H1 (cell line): ENCODE results near the gene PROSER2. TPM values are rescaled to one million over a fixed set of nuclear protein-coding genes. Genes with fewer than 3 reads are reported as not detected.

Source experiments
- CTCF ChIA-PET: fragments of 300-600 bp; sonication (Branson Sonifier 250); formaldehyde crosslinking; loops from one replicate; lab custom pipeline; 2021; ENCODE audit not compliant: partially characterized antibody; lab: Charles Lee
- POLR2A ChIA-PET: fragments of 300-600 bp; sonication (Branson Sonifier 250); formaldehyde crosslinking; loops from one replicate; lab custom pipeline; 2021; ENCODE audit warnings: inconsistent platforms; ENCODE audit not compliant: partially characterized antibody; lab: Charles Lee
- DNase-seq, 2 experiments: peaks; one replicate each; pipeline versions ENCODE4 v3.0.0 to v3.0.0-alpha.2; 2010 to 2022; ENCODE audit warnings: low spot score in 2 of 2, low read depth in 1 of 2, mixed read lengths in 1 of 2
- FAIRE-seq: peaks from 2 replicates; lab custom pipeline; 2011; peaks lifted over from hg19 to GRCh38; lab: Jason Lieb, UNC
- H2AFZ ChIP-seq: 2 replicates; pipeline ENCODE4 v1.8.1; 2012; ENCODE audit warnings: low read length, inconsistent platforms
- H2AK5ac ChIP-seq: 2 replicates; pipeline ENCODE4 v1.6.1; 2013; ENCODE audit warnings: low read depth, low read length
- H2BK120ac ChIP-seq: replicated peaks from 2 replicates; pipeline ENCODE3; 2013; ENCODE audit warnings: low read depth, low read length, inconsistent platforms
- H2BK12ac ChIP-seq: 2 replicates; pipeline ENCODE4 v1.6.1; 2013; ENCODE audit warnings: low read depth, low read length
- H2BK15ac ChIP-seq: 2 replicates; pipeline ENCODE4 v1.6.1; 2013; ENCODE audit warnings: low read length
- H2BK20ac ChIP-seq: 2 replicates; pipeline ENCODE4 v1.6.1; 2013; ENCODE audit warnings: low read length
- H2BK5ac ChIP-seq: 2 replicates; pipeline ENCODE4 v1.6.1; 2013; ENCODE audit warnings: low read depth, low read length
- H3K14ac ChIP-seq: 2 replicates; pipeline ENCODE4 v1.6.1; 2013; ENCODE audit warnings: inconsistent platforms; ENCODE audit not compliant: insufficient read length
- H3K18ac ChIP-seq: 2 replicates; pipeline ENCODE4 v1.6.1; 2013; ENCODE audit warnings: low read length; ENCODE audit errors: extremely low read depth
- H3K23ac ChIP-seq: 2 replicates; pipeline ENCODE4 v1.6.1; 2013; ENCODE audit warnings: inconsistent platforms; ENCODE audit not compliant: insufficient read length
- H3K23me2 ChIP-seq: 2 replicates; pipeline ENCODE4 v1.6.1; 2013; ENCODE audit warnings: low read depth, low read length
- H3K27ac ChIP-seq: 2 replicates; pipeline ENCODE4 v1.6.1; 2011; ENCODE audit warnings: low read depth, low read length, inconsistent platforms
- H3K27me3 ChIP-seq, 4 experiments: replicated peaks in 1 of 4; 1 replicate in 1 of 4; 2 replicates in 3 of 4; pipeline versions ENCODE4 v1.6.1 to v1.8.1; 2011 to 2013; ENCODE audit warnings: low read length in 3 of 4, mild to moderate bottlenecking in 3 of 4, inconsistent platforms in 2 of 4, mixed read lengths in 2 of 4, moderate library complexity in 1 of 4; ENCODE audit not compliant: control insufficient read depth in 3 of 4, insufficient read depth in 3 of 4; ENCODE audit errors: extremely low read depth in 1 of 4
- H3K36me3 ChIP-seq, 4 experiments: 2 replicates each; pipeline versions ENCODE4 v1.6.1 to v1.8.1; 2011 to 2013; ENCODE audit warnings: mild to moderate bottlenecking in 4 of 4, low read length in 3 of 4, moderate library complexity in 2 of 4, control low read depth in 1 of 4, inconsistent platforms in 1 of 4; ENCODE audit not compliant: insufficient read depth in 4 of 4, control insufficient read depth in 2 of 4
- H3K4ac ChIP-seq: replicated peaks from 2 replicates; pipeline ENCODE3; 2013; ENCODE audit warnings: low read length, low read depth, mixed read lengths, inconsistent platforms; ENCODE audit not compliant: insufficient read length
- H3K4me1 ChIP-seq, 4 experiments: replicated peaks in 1 of 4; 1 replicate in 1 of 4; 2 replicates in 3 of 4; pipeline versions ENCODE4 v1.6.1 to v1.8.1; 2011 to 2013; ENCODE audit warnings: low read length in 3 of 4, inconsistent platforms in 2 of 4, mixed read lengths in 1 of 4; ENCODE audit not compliant: insufficient read depth in 4 of 4, control insufficient read depth in 3 of 4
- H3K4me2 ChIP-seq, 2 experiments: 2 replicates each; pipeline versions ENCODE4 v1.6.1 to v1.8.1; 2011 to 2013; ENCODE audit warnings: low read depth in 2 of 2, low read length in 2 of 2, control low read depth in 1 of 2, inconsistent platforms in 1 of 2, mild to moderate bottlenecking in 1 of 2; ENCODE audit not compliant: insufficient read depth in 1 of 2
- H3K4me3 ChIP-seq, 4 experiments: fragments of 200-600, 300-600 bp in 1 of 4; sonication (generic), shearing (Covaris generic), sonication (Bioruptor Twin) in 1 of 4; 2 replicates each; pipeline versions ENCODE4 v1.5.1 to v1.8.1; 2011 to 2016; ENCODE audit warnings: low read length in 4 of 4, low read depth in 3 of 4, control low read depth in 2 of 4, inconsistent platforms in 2 of 4, mild to moderate bottlenecking in 2 of 4, mixed read lengths in 1 of 4, moderate library complexity in 1 of 4; ENCODE audit not compliant: insufficient read depth in 2 of 4; ENCODE audit errors: extremely low read depth in 1 of 4
- H3K56ac ChIP-seq: replicated peaks from 2 replicates; pipeline ENCODE3; 2013; ENCODE audit warnings: low read depth, mild to moderate bottlenecking, mixed read lengths, low read length, inconsistent platforms; ENCODE audit not compliant: insufficient read length
- H3K79me1 ChIP-seq: 2 replicates; pipeline ENCODE4 v1.6.1; 2013; ENCODE audit warnings: low read depth, low read length, control low read depth
- H3K79me2 ChIP-seq, 2 experiments: 2 replicates each; pipeline versions ENCODE4 v1.6.1 to v1.8.1; 2012 to 2013; ENCODE audit warnings: low read length in 2 of 2, mild to moderate bottlenecking in 2 of 2, inconsistent platforms in 1 of 2; ENCODE audit not compliant: insufficient read depth in 2 of 2, control insufficient read depth in 1 of 2
- H3K9ac ChIP-seq, 4 experiments: replicated peaks in 1 of 4; 1 replicate in 1 of 4; 2 replicates in 3 of 4; pipeline versions ENCODE4 v1.6.1 to v1.8.1; 2011 to 2013; ENCODE audit warnings: low read depth in 3 of 4, low read length in 3 of 4, control low read depth in 2 of 4, mild to moderate bottlenecking in 2 of 4, moderate library complexity in 2 of 4, inconsistent platforms in 1 of 4; ENCODE audit errors: extremely low read depth in 1 of 4
- H3K9me3 ChIP-seq, 2 experiments: 2 replicates each; pipeline versions ENCODE4 v1.6.1 to v1.8.1; 2012 to 2013; ENCODE audit warnings: mild to moderate bottlenecking in 2 of 2, moderate library complexity in 2 of 2, control low read depth in 1 of 2, inconsistent platforms in 1 of 2, low read depth in 1 of 2, low read length in 1 of 2, mixed read lengths in 1 of 2; ENCODE audit not compliant: insufficient read depth in 2 of 2
- H4K20me1 ChIP-seq, 2 experiments: replicated peaks in 1 of 2; 2 replicates each; pipeline versions ENCODE3 to v1.8.1; 2011 to 2013; ENCODE audit warnings: inconsistent platforms in 2 of 2, low read length in 2 of 2, mild to moderate bottlenecking in 1 of 2; ENCODE audit not compliant: insufficient read depth in 2 of 2, control insufficient read depth in 1 of 2
- H4K5ac ChIP-seq: 2 replicates; pipeline ENCODE4 v1.6.1; 2013; ENCODE audit warnings: low read length, low read depth, mixed read lengths, inconsistent platforms; ENCODE audit not compliant: insufficient read length
- H4K8ac ChIP-seq: 2 replicates; pipeline ENCODE4 v1.8.0; 2013; ENCODE audit warnings: mild to moderate bottlenecking, moderate library complexity, low read length, inconsistent platforms; ENCODE audit not compliant: insufficient read depth; ENCODE audit errors: extremely low read depth
- H4K91ac ChIP-seq: replicated peaks from 2 replicates; pipeline ENCODE3; 2013; ENCODE audit warnings: low read length, mixed read lengths, inconsistent platforms; ENCODE audit not compliant: insufficient read length
- ATF3 ChIP-seq: IDR thresholded peaks from 2 replicates; pipeline ENCODE4 v1.6.1; 2011; ENCODE audit warnings: low read depth, mild to moderate bottlenecking, low read length; ENCODE audit not compliant: insufficient read depth
- CTBP2 ChIP-seq: IDR thresholded peaks from 2 replicates; pipeline ENCODE4 v1.7.0; 2011; ENCODE audit warnings: borderline replicate concordance, mild to moderate bottlenecking, moderate library complexity, mixed read lengths, low read length; ENCODE audit not compliant: insufficient read depth, insufficient read length
- E2F6 ChIP-seq: IDR thresholded peaks from 2 replicates; pipeline ENCODE4 v1.6.1; 2012; ENCODE audit warnings: inconsistent platforms
- GTF2F1 ChIP-seq: IDR thresholded peaks from 2 replicates; pipeline ENCODE4 v1.6.1; 2012; ENCODE audit warnings: low read depth, low read length, improper control_type of control experiment, borderline replicate concordance
- JUN ChIP-seq: IDR thresholded peaks from 2 replicates; pipeline ENCODE4 v1.6.1; 2011; ENCODE audit warnings: low read depth, mild to moderate bottlenecking, improper control_type of control experiment, low read length
- KDM5A ChIP-seq: fragments of 200-600 bp; IDR thresholded peaks from 2 replicates; pipeline ENCODE4 v1.7.1; 2012; ENCODE audit warnings: mild to moderate bottlenecking, low read length, inconsistent platforms, mixed read lengths
- NANOG ChIP-seq: IDR thresholded peaks from 2 replicates; pipeline ENCODE4 v1.6.1; 2011; ENCODE audit warnings: low read length, low read depth, mild to moderate bottlenecking, inconsistent platforms; ENCODE audit not compliant: insufficient read depth, poor library complexity, severe bottlenecking
- PHF8 ChIP-seq: fragments of 200-600 bp; sonication (generic); conservative IDR thresholded peaks from 2 replicates; pipeline ENCODE4 v1.7.1; 2012; ENCODE audit warnings: low read depth, mild to moderate bottlenecking, inconsistent platforms, low read length, moderate library complexity
- RAD21 ChIP-seq, 2 experiments: IDR thresholded peaks in 1 of 2; conservative IDR thresholded peaks in 1 of 2; 2 replicates each; pipeline ENCODE4 v1.6.1; 2011; ENCODE audit warnings: low read depth in 2 of 2, low read length in 2 of 2, improper control_type of control experiment in 1 of 2, inconsistent platforms in 1 of 2, mild to moderate bottlenecking in 1 of 2, moderate library complexity in 1 of 2
- SP1 ChIP-seq: IDR thresholded peaks from 2 replicates; pipeline ENCODE4 v1.6.1; 2011; ENCODE audit warnings: low read depth, low read length
- SP2 ChIP-seq: IDR thresholded peaks from 2 replicates; pipeline ENCODE4 v1.6.1; 2012; ENCODE audit warnings: mild to moderate bottlenecking, low read length, inconsistent platforms
- TCF12 ChIP-seq: IDR thresholded peaks from 2 replicates; pipeline ENCODE4 v1.6.1; 2011; ENCODE audit warnings: low read depth, mild to moderate bottlenecking, low read length
- WGBS, 2 experiments: shearing (Covaris generic) in 1 of 2; methylation state at CpG; one replicate each; pipeline versions ENCODE4 v1.1.6 to v1.1.7; 2013 to 2015; ENCODE audit warnings: low lambda C conversion rate in 2 of 2, mixed read lengths in 2 of 2, inconsistent platforms in 1 of 2, low coverage in 1 of 2, missing lambda C conversion rate in 1 of 2; ENCODE audit not compliant: insufficient replicate concordance in 2 of 2, insufficient coverage in 1 of 2, insufficient read length in 1 of 2; ENCODE audit errors: extremely low coverage in 1 of 2, missing lambda C conversion rate in 1 of 2; 5-methylcytosine and 5-hydroxymethylcytosine counted together
- polyA plus RNA-seq, 7 experiments: library from polyadenylated mRNA; depleted of rRNA in 3 of 7; stranded (reverse) in 5 of 7; unstranded in 2 of 7; fragments of >200 nt in 5 of 7; fragments of 200-250 nt in 2 of 7; gene quantifications; 1 replicate in 5 of 7; 2 replicates in 1 of 7; 4 replicates in 1 of 7; pipeline versions ENCODE4 v1.2.1 to v1.2.3, GENCODE V29; 2011 to 2013; ENCODE audit warnings: missing spikeins in 2 of 7, mixed read lengths in 2 of 7
- total RNA-seq: library from RNA; stranded (reverse); fragmentation: NEBNext Ultra II Directional; extraction: Animal tissue kit (Norgen Biotek cat#: 25700); gene quantifications from 2 replicates; pipeline ENCODE4 v1.2.1, GENCODE V29; 2021

Gene PROSER2
- total and polyA plus RNA-seq, 2 of the 8 experiments (the other 6 are each of a cell fraction or from before 2014, with no cell fraction given): 3.9 to 13.7 TPM

- FAIRE-seq: no peak
- H3K36me3 ChIP-seq: peaks cover 0 to 6% (median 0%) of the 10 kb centered on the region in 4 experiments; a peak in 3 of 8 replicates
- H2BK120ac ChIP-seq: no peak overlapping the region
- H3K56ac ChIP-seq: no peak overlapping the region
- H3K14ac ChIP-seq: no peak overlapping the region
- no peak overlapping the region for H2BK20ac ChIP-seq
- H3K4ac ChIP-seq: no peak overlapping the region
- no peak for DNase-seq
- H4K5ac ChIP-seq: no peak overlapping the region
- H3K23me2 ChIP-seq: no peaks in the 10 kb centered on the region
- H4K91ac ChIP-seq: no peak overlapping the region
- H3K79me2 ChIP-seq: no peaks in the 10 kb centered on the region
- H3K18ac ChIP-seq: no peak overlapping the region
- H2BK15ac ChIP-seq: no peak overlapping the region
- no peaks in the 10 kb centered on the region for H4K20me1 ChIP-seq
- no peak overlapping the region for H2AK5ac ChIP-seq
- POLR2A ChIA-PET: interaction anchor here (1.0 kb wide), 1 partner anchor 17 kb away, joined by 3 read pairs; no protein-coding TSS in a partner anchor
- no peak overlapping the region; the same call in 1 of the 2 replicates for H3K27ac ChIP-seq
- no peak overlapping the region for H3K23ac ChIP-seq
- no peaks in the 10 kb centered on the region; a peak in 1 of 7 replicates for H3K4me1 ChIP-seq
- no peak overlapping the region for H4K8ac ChIP-seq
- CTCF ChIA-PET: interaction anchor here (1.1 to 2.4 kb wide), 4 partner anchors 10 to 130 kb away, joined by 3 to 8 read pairs (median 4); no protein-coding TSS in a partner anchor
- no peaks in the 10 kb centered on the region for H3K79me1 ChIP-seq
- H3K9ac ChIP-seq: no peak overlapping the region
- no peak overlapping the region for H3K4me2 ChIP-seq
- H2BK12ac ChIP-seq: no peak overlapping the region
- no peak overlapping the region for H2BK5ac ChIP-seq
- no peaks in the 10 kb centered on the region for H3K27me3 ChIP-seq
- 90% methylated on average over 17 of the region's 17 CpGs; no CpG with 5 or more reads in 1 of the 2 experiments for WGBS, 2 experiments
- H3K4me3 ChIP-seq: no peak overlapping the region
- no peak overlapping the region for H2AFZ ChIP-seq
- H3K9me3 ChIP-seq: no peaks in the 10 kb centered on the region
- TF ChIP-seq RAD21 (IDR thresholded peaks at IDR 0.05 in 1 of 2, conservative IDR thresholded peaks at IDR 0.05 in 1 of 2; ENCODE audit: low read depth in 2 of 2, low read length in 2 of 2) (no peak), PHF8 (no peak), ATF3 (no peak), CTBP2 (no peak), GTF2F1 (no peak), TCF12 (no peak), SP2 (no peak), JUN (no peak), KDM5A (no peak), E2F6 (no peak), NANOG (no peak), SP1 (no peak)
Observed at GRCh38 chr10:11856089-11856488, 32.9 kb downstream of the PROSER2 start.
